GM13977 (cell line): ENCODE measurements around the gene FXYD4.
"Not testable (repeated sequence)": the region's sequence is repeated elsewhere in the genome, so short reads cannot be mapped to it uniquely, and the experiment has no call there.

ENCODE experiments used
- DNase-seq: peaks from one replicate; pipeline ENCODE4 v3.0.0; 2012; ENCODE audit warnings: low spot score
- in situ Hi-C: fragments of 300-500 bp; cut with MboI; formaldehyde crosslinking; loops from one replicate; pipeline ENCODE4 v1.12.0; 2022; ENCODE audit warnings: low sequenced_read_pairs, low pct_unique_long_range_greater_than_20kb, mixed read lengths, inconsistent platforms; ENCODE audit not compliant: unreplicated experiment
- TF ChIP-seq, protein P1 (sequence below): IDR thresholded peaks from 2 replicates; pipeline ENCODE4 v1.5.1; 2012; ENCODE audit warnings: mild to moderate bottlenecking, control low read depth; ENCODE audit not compliant: insufficient read depth; ENCODE audit errors: extremely low read depth, missing control alignments

The FXYD4 gene

DNA sequence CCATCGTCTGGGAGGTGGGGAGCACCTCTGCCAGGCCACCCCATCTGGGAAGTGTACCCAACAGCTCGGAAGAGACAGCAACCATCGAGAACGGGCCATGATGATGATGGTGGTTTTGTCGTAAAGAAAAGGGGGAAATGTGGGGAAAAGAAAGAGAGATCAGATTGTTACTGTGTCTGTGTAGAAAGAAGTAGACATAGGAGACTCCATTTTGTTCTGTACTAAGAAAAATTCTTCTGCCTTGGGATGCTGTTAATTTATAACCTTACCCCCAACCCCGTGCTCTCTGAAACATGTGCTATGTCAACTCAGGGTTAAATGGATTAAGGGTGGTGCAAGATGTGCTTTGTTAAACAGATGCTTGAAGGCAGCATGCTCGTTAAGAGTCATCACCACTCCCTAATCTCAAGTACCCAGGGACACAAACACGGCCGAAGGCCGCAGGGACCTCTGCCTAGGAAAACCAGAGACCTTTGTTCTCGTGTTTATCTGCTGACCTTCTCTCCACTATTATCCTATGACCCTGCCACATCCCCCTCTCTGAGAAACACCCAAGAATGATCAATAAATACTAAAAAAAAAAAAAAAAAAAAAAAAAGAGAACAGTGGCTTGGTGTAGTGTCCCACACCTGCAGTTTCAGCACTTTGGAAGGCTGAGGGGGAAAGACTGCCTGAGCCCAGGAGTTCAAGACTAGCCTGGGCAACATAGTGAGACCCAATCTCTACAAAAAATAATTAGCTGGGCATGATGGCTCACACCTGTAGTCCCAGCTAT lies 41.2 kb upstream of the FXYD4 start:
- DNase-seq, in situ Hi-C loops: not testable (repeated sequence)

DNA sequence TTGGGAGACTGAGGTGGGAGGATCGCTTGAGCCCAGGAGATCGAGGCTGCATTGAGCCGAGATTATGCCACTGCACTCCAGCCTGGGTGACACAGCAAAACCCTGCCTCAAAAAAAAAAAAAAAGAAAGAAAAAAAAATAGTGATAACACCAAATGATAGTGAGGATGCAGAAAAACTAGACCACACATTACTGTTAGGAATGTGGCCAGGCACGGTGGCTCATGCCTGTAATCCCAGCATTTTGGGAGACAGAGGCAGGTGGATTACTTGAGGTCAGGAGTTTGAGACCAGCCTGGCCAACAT lies 40.7 kb upstream of the FXYD4 start:
- in situ Hi-C loops, DNase-seq: not testable (repeated sequence)

DNA sequence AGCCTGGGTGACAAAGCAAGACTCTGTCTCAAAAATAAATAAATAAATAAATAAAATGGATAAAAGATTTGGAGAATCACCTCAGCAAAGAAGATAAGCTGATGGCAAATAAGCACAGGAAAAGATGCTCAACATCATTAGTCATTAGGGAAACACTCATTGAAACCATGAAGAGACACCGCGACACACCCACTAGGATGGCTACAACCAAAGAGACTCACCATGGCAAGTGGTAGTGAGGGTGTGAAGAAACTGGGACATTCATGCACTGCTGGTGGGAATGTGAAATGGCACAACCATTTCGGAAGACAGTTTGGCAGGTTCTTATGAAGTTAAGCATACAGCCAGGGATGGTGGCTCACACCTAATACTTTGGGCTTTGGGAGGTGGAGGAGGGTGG lies 37.8 kb upstream of the FXYD4 start:
- DNase-seq = no peak
- in situ Hi-C loops = no loop called here
- TF ChIP-seq, protein P1, sequence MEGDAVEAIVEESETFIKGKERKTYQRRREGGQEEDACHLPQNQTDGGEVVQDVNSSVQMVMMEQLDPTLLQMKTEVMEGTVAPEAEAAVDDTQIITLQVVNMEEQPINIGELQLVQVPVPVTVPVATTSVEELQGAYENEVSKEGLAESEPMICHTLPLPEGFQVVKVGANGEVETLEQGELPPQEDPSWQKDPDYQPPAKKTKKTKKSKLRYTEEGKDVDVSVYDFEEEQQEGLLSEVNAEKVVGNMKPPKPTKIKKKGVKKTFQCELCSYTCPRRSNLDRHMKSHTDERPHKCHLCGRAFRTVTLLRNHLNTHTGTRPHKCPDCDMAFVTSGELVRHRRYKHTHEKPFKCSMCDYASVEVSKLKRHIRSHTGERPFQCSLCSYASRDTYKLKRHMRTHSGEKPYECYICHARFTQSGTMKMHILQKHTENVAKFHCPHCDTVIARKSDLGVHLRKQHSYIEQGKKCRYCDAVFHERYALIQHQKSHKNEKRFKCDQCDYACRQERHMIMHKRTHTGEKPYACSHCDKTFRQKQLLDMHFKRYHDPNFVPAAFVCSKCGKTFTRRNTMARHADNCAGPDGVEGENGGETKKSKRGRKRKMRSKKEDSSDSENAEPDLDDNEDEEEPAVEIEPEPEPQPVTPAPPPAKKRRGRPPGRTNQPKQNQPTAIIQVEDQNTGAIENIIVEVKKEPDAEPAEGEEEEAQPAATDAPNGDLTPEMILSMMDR = no peak

DNA sequence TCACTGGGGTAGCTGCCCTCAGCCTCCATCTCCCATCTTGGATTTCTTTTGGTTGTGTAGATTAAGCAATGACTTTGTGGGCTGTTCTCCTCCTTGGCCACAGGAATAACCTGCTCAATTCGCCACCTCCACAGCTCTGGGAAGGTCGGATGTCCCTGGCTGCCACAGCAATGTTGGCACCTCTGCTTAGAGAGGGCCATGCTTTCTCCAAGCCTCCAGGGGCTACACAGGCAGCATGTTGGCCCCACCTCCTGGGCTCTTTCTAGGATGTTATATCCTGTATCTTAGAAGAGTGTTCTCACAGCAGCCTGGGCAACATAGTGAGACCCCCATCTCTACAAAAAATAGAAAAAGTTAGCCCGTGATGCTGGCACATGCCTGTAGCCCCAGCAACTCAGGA lies 35.4 kb upstream of the FXYD4 start:
- in situ Hi-C loops = no loop called here
- TF ChIP-seq, protein P1 = no peak
- DNase-seq = no peak

DNA sequence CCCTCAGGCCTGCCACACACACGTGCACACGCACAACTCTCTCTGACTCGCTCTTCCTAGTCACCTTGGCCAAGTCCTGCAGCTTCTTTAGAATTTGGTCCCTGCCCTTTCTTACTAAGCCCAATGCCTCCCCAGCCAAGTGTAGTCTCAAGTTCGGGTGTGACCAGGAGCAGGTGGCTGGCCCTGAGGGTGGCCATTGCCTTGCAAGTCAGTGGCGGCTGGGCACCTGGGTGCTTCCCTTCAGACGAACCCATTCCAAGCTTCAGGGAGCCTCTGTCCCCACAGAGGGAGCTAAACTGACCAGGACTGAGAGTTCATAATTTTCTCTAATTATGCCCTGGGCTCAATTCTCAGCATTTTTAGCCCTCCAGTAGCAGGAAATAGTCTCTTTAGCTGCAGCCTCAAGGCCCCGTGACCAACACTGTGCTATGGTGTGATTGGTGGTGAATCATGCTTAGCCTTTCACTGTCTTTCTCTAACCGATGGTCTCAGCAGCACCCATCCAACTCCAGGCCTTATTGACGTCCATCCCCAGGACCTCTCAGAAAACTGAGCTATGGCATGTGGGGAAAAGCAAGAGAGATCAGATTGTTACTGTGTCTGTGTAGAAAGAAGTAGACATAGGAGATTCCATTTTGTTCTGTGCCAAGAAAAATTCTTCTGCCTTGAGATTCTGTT lies 34.7 kb upstream of the FXYD4 start:
- in situ Hi-C loops = no loop called here
- TF ChIP-seq, protein P1 = no peak
- DNase-seq = no peak

DNA sequence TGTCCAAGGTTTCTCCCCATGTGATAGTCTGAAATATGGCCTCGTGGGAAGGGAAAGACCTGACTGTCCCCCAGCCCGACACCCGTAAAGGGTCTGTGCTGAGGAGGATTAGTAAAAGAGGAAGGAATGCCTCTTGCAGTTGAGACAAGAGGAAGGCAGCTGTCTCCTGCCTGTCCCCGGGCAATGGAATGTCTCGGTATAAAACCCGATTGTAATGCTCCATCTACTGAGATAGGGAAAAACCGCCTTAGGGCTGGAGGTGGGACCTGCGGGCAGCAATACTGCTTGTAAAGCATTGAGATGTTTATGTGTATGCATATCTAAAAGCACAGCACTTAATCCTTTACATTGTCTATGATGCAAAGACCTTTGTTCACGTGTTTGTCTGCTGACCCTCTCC lies 33.9 kb upstream of the FXYD4 start:
- in situ Hi-C loops, DNase-seq: not testable (repeated sequence)

DNA sequence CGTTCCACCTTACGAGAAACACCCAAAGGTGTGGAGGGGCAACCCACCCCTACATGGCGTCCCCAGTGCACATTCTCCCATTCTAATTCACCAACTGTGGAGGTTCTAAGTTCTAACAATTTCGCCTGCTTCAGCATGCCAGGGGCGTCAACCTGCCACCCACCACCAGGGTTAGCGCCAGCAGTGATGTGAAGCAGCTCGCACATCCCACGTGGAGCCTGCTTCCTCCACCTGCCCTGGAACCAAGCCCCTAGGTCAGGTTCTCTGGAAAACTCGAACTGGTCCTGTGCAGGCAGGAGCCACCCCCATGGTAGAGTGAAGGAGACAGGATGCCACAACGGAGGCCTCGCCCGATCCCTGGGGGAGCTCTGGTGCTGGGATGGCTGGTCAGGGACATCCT lies 33.3 kb upstream of the FXYD4 start:
- DNase-seq = no peak
- TF ChIP-seq, protein P1 = no peak
- in situ Hi-C loops = no loop called here

DNA sequence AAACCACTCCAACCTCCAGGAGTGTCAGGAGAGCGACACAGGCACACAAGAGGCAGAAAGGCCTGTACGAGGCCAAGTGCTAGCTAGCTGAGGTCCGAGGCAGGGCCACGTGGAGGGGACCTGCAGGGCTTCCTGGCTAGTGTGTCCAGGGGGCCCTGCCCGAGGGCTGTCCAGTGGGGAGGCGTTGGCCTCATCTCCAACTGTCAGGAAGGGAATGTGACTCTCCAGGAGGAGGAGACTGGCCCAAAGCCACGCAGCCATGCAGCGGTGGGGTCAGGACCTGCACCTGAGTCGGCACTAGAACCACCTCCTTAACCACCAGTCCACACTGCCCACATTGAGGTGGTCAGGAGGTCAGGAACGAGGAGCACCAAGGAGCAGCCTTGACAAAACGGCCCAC lies 32.3 kb upstream of the FXYD4 start:
- no peak for DNase-seq
- TF ChIP-seq, protein P1 = no peak
- in situ Hi-C loops = no loop called here
